K562 (cell line): ENCODE measurements around the gene CLDN15. TPM values are rescaled to one million over a fixed set of nuclear protein-coding genes. Genes with fewer than 3 reads are reported as not detected.
A peak's percentile ranks its signal among the peaks of the same experiment; 100 is the strongest.

Source experiments
- BCOR ChIP-seq: fragments of 450-650 bp; IDR thresholded peaks from 2 replicates; pipeline ENCODE4 v1.6.1; 2016
- CCNT2 ChIP-seq: IDR thresholded peaks from 2 replicates; pipeline ENCODE4 v1.6.1; 2011; ENCODE audit warnings: borderline replicate concordance, low read depth, mild to moderate bottlenecking, moderate library complexity, mixed read lengths, low read length; ENCODE audit not compliant: insufficient read length; ENCODE audit errors: extremely low read depth
- FOXJ3 ChIP-seq: sonication (generic); formaldehyde crosslinking; IDR thresholded peaks from 2 replicates; pipeline ENCODE4 v1.4.0; 2020; ENCODE audit warnings: mild to moderate bottlenecking, missing genetic modification reagents
- KDM4B ChIP-seq, 2 experiments: fragments of 450-650 bp in 1 of 2; sonication (generic) in 1 of 2; IDR thresholded peaks; 2 replicates each; pipeline ENCODE4 v1.6.1; 2016 to 2017; ENCODE audit warnings: borderline replicate concordance in 2 of 2, antibody characterized with exemption in 1 of 2, low read depth in 1 of 2, mild to moderate bottlenecking in 1 of 2
- KLF16 ChIP-seq: IDR thresholded peaks from 2 replicates; pipeline ENCODE4 v1.6.1; 2016; ENCODE audit warnings: antibody characterized with exemption
- MBD2 ChIP-seq: sonication (generic); IDR thresholded peaks from 2 replicates; pipeline ENCODE4 v1.6.1; 2016; ENCODE audit warnings: low read depth, borderline replicate concordance
- MTA2 ChIP-seq: fragments of 450-650 bp; IDR thresholded peaks from 2 replicates; pipeline ENCODE4 v1.6.1; 2016; ENCODE audit warnings: low read depth
- MXI1 ChIP-seq: IDR thresholded peaks from 2 replicates; pipeline ENCODE4 v1.6.1; 2011; ENCODE audit warnings: low read depth, mild to moderate bottlenecking, improper control_type of control experiment, low read length
- NCOR1 ChIP-seq: fragments of 450-650 bp; IDR thresholded peaks from 2 replicates; pipeline ENCODE4 v1.6.1; 2016; ENCODE audit warnings: mild to moderate bottlenecking, moderate library complexity
- NFATC3 ChIP-seq: fragments of 450-650 bp; IDR thresholded peaks from 2 replicates; pipeline ENCODE4 v1.6.1; 2017; ENCODE audit warnings: mild to moderate bottlenecking
- PKNOX1 ChIP-seq: fragments of 450-650 bp; IDR thresholded peaks from 2 replicates; pipeline ENCODE4 v1.6.1; 2016
- SPI1 ChIP-seq: IDR thresholded peaks from 2 replicates; pipeline ENCODE4 v1.6.1; 2011; ENCODE audit warnings: low read depth, low read length, control low read depth, borderline replicate concordance
- TBL1XR1 ChIP-seq, 2 experiments: IDR thresholded peaks; 2 replicates each; pipeline ENCODE4 v1.6.1; 2012; ENCODE audit warnings: improper control_type of control experiment in 2 of 2, low read length in 2 of 2, mild to moderate bottlenecking in 1 of 2
- THAP7 ChIP-seq: fragments of 250-450 bp; sonication (Bioruptor Pico); IDR thresholded peaks from 2 replicates; pipeline ENCODE4 v1.5.0; 2021
- TRIM24 ChIP-seq, 2 experiments: fragments of 450-650 bp; IDR thresholded peaks; 2 replicates each; pipeline ENCODE4 v1.6.1; 2016
- ZC3H4 ChIP-seq: sonication (generic); formaldehyde crosslinking; IDR thresholded peaks from 2 replicates; pipeline ENCODE4 v1.9.0; 2021; ENCODE audit warnings: missing genetic modification reagents, borderline replicate concordance
- ZNF41 ChIP-seq: fragments of 250-450 bp; sonication (Bioruptor Pico); conservative IDR thresholded peaks from 2 replicates; pipeline ENCODE4 v1.4.0; 2020; ENCODE audit warnings: mild to moderate bottlenecking
- polyA plus RNA-seq, 8 experiments: library from polyadenylated mRNA; depleted of rRNA in 4 of 8; stranded (reverse) in 5 of 8; unstranded in 3 of 8; fragments of >200 nt; fragmentation: Nextera tagmentation in 2 of 8; fragmentation: Illumina TruSeq in 1 of 8; extraction: Ambion mirVana in 2 of 8; extraction: Trizol in 1 of 8; gene quantifications; 2 replicates each; pipeline versions ENCODE4 v1.2.1 to v1.2.3, GENCODE V29; 2011 to 2014; ENCODE audit warnings: inconsistent platforms in 1 of 8, missing spikeins in 1 of 8
- total RNA-seq, 7 experiments: library from RNA; depleted of rRNA in 6 of 7; stranded (reverse); fragments of >200 nt in 6 of 7; fragmentation: Illumina TruSeq in 2 of 7; extraction: Trizol in 2 of 7; gene quantifications; 2 replicates each; pipeline versions ENCODE4 v1.2.1 to v1.2.3, GENCODE V29; 2011 to 2021; ENCODE audit warnings: low replicate concordance in 1 of 7
- TF ChIP-seq, protein P1 (sequence below): fragments of 250-450 bp; sonication (Bioruptor Pico); IDR thresholded peaks from 2 replicates; pipeline ENCODE4 v1.5.0; 2020; ENCODE audit warnings: mild to moderate bottlenecking, borderline replicate concordance
- TF ChIP-seq, protein P2 (sequence below): fragments of 150-350 bp; conservative IDR thresholded peaks from 2 replicates; pipeline ENCODE4 v1.6.1; 2014; ENCODE audit warnings: low read length
- TF ChIP-seq, protein P3 (sequence below): IDR thresholded peaks from 2 replicates; pipeline ENCODE4 v1.6.1; 2014; ENCODE audit warnings: antibody characterized with exemption

Gene CLDN15
- total and polyA plus RNA-seq, 9 of the 15 experiments (the other 6 are each of a cell fraction or from before 2014, with no cell fraction given), result 0.32 to 14.5 (median 7.4) TPM

DNA sequence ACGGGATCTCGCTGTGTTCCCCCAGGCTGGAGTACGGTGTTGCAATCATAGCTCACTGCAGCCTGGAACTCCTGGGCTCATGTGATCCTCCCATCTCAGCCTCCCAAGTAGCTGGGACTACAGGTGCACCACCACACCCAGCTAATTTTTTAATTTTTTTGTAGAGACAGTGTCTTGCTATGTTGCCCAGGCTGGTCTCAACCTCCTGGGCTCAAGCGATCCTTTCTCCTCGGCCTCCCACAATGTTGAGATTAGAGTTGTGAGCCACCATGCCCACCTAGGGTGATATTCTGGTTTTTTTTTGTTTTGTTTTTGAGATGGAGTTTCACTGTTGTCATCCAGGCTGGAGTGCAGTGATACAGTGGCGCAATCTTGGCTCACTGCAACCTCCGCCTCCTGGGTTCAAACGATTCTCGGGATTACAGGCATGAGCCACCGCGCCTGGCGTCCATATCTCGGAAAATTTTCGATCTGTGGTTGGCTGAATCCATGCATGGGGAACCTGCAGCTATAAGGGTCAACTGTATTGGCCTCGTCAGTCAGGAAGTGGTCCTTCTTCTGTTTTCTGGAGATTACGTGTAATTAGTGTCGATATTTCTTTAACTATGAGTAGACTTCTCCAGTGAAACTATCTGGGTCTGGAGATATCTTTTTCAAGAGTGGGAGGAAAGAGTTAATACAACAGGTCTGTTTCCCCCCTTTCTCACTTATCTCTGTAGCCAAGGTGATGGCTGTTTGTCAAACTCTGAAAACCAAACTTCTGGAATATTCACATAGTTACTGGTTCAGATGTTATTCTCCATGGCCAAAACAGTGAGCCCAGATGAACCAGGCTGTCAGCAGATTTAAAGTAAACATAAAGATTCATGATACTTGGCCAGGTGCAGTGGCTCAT lies 28.3 kb upstream of the CLDN15 start (continued):
- TF ChIP-seq, protein P1, sequence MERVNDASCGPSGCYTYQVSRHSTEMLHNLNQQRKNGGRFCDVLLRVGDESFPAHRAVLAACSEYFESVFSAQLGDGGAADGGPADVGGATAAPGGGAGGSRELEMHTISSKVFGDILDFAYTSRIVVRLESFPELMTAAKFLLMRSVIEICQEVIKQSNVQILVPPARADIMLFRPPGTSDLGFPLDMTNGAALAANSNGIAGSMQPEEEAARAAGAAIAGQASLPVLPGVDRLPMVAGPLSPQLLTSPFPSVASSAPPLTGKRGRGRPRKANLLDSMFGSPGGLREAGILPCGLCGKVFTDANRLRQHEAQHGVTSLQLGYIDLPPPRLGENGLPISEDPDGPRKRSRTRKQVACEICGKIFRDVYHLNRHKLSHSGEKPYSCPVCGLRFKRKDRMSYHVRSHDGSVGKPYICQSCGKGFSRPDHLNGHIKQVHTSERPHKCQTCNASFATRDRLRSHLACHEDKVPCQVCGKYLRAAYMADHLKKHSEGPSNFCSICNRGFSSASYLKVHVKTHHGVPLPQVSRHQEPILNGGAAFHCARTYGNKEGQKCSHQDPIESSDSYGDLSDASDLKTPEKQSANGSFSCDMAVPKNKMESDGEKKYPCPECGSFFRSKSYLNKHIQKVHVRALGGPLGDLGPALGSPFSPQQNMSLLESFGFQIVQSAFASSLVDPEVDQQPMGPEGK, result no peak
- TF ChIP-seq TRIM24 (IDR thresholded peaks at IDR 0.05) (peak; percentile 78 to 83), ZNF41 (CRISPR knock-in tag) (no peak), PKNOX1 (peak; percentile 76), MBD2 (0 out of 2 replicates have a peak, but pooled peaks have one; percentile 22), FOXJ3 (peak; percentile 64; the same call in 1 of the 2 replicates), THAP7 (CRISPR knock-in tag) (no peak), NFATC3 (peak; percentile 95), SPI1 (peak; percentile 38; the same call in 1 of the 2 replicates), ZC3H4 (no peak), MTA2 (peak; percentile 57; the same call in 1 of the 2 replicates), KDM4B (IDR thresholded peaks at IDR 0.05; ENCODE audit: borderline replicate concordance in 2 of 2, low read depth in 1 of 2) (peak in 1 of 2 experiments; percentile 41; a peak in 1 of 4 replicates), KLF16 (peak; percentile 91), BCOR (peak; percentile 62), TBL1XR1 (IDR thresholded peaks at IDR 0.05; ENCODE audit: low read length in 2 of 2) (peak; percentile 17 to 70; a peak in 3 of 4 replicates), CCNT2 (no peak), NCOR1 (peak; percentile 92), MXI1 (peak; percentile 85)
- TF ChIP-seq, protein P2, sequence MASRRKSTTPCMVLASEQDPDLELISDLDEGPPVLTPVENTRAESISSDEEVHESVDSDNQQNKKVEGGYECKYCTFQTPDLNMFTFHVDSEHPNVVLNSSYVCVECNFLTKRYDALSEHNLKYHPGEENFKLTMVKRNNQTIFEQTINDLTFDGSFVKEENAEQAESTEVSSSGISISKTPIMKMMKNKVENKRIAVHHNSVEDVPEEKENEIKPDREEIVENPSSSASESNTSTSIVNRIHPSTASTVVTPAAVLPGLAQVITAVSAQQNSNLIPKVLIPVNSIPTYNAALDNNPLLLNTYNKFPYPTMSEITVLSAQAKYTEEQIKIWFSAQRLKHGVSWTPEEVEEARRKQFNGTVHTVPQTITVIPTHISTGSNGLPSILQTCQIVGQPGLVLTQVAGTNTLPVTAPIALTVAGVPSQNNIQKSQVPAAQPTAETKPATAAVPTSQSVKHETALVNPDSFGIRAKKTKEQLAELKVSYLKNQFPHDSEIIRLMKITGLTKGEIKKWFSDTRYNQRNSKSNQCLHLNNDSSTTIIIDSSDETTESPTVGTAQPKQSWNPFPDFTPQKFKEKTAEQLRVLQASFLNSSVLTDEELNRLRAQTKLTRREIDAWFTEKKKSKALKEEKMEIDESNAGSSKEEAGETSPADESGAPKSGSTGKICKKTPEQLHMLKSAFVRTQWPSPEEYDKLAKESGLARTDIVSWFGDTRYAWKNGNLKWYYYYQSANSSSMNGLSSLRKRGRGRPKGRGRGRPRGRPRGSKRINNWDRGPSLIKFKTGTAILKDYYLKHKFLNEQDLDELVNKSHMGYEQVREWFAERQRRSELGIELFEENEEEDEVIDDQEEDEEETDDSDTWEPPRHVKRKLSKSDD, result no peak
- TF ChIP-seq, protein P3, sequence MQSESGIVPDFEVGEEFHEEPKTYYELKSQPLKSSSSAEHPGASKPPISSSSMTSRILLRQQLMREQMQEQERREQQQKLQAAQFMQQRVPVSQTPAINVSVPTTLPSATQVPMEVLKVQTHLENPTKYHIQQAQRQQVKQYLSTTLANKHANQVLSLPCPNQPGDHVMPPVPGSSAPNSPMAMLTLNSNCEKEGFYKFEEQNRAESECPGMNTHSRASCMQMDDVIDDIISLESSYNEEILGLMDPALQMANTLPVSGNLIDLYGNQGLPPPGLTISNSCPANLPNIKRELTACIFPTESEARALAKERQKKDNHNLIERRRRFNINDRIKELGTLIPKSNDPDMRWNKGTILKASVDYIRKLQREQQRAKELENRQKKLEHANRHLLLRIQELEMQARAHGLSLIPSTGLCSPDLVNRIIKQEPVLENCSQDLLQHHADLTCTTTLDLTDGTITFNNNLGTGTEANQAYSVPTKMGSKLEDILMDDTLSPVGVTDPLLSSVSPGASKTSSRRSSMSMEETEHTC, result no peak
